ENCODE data around the gene SDCCAG8.

DNA sequence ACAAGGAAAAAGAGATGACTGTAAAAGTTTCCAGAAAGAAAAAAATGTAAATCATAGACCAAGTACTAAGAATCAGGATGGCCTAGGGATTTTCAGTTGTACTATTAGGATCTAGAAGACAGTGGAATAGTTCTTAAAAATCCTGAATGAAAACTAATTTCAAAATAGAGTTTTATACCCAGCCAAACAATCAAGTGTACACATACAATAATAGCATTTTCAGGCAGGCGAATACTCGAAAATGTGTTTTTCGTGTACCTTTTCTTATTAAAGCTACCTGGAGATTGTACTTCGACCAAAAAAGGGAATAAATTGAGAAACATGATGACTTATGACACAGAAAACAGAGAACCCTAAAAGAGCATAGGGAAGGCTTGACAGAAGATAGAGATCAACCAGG is 118.6 kb downstream of the SDCCAG8 start:
- TF ChIP-seq POLR2A (IDR thresholded peaks at IDR 0.05; ENCODE audit: low read length) (no peak), GATA1 (IDR thresholded peaks at IDR 0.05; ENCODE audit: low read depth, low read length) (no peak)

Data from erythroblast (primary cell).